H1 (cell line): ENCODE measurements around the gene CTNNBL1. TPM values are rescaled to one million over a fixed set of nuclear protein-coding genes. Genes with fewer than 3 reads are reported as not detected.

Source experiments
- CTCF ChIA-PET: fragments of 300-600 bp; sonication (Branson Sonifier 250); formaldehyde crosslinking; loops from one replicate; lab custom pipeline; 2021; ENCODE audit not compliant: partially characterized antibody; lab: Charles Lee
- POLR2A ChIA-PET: fragments of 300-600 bp; sonication (Branson Sonifier 250); formaldehyde crosslinking; loops from one replicate; lab custom pipeline; 2021; ENCODE audit warnings: inconsistent platforms; ENCODE audit not compliant: partially characterized antibody; lab: Charles Lee
- DNase-seq, 2 experiments: peaks; one replicate each; pipeline versions ENCODE4 v3.0.0 to v3.0.0-alpha.2; 2010 to 2022; ENCODE audit warnings: low spot score in 2 of 2, low read depth in 1 of 2, mixed read lengths in 1 of 2
- FAIRE-seq: peaks from 2 replicates; lab custom pipeline; 2011; peaks lifted over from hg19 to GRCh38; lab: Jason Lieb, UNC
- H2AFZ ChIP-seq: 2 replicates; pipeline ENCODE4 v1.8.1; 2012; ENCODE audit warnings: low read length, inconsistent platforms
- H2AK5ac ChIP-seq: 2 replicates; pipeline ENCODE4 v1.6.1; 2013; ENCODE audit warnings: low read depth, low read length
- H2BK120ac ChIP-seq: replicated peaks from 2 replicates; pipeline ENCODE3; 2013; ENCODE audit warnings: low read depth, low read length, inconsistent platforms
- H2BK12ac ChIP-seq: 2 replicates; pipeline ENCODE4 v1.6.1; 2013; ENCODE audit warnings: low read depth, low read length
- H2BK15ac ChIP-seq: 2 replicates; pipeline ENCODE4 v1.6.1; 2013; ENCODE audit warnings: low read length
- H2BK20ac ChIP-seq: 2 replicates; pipeline ENCODE4 v1.6.1; 2013; ENCODE audit warnings: low read length
- H2BK5ac ChIP-seq: 2 replicates; pipeline ENCODE4 v1.6.1; 2013; ENCODE audit warnings: low read depth, low read length
- H3K14ac ChIP-seq: 2 replicates; pipeline ENCODE4 v1.6.1; 2013; ENCODE audit warnings: inconsistent platforms; ENCODE audit not compliant: insufficient read length
- H3K18ac ChIP-seq: 2 replicates; pipeline ENCODE4 v1.6.1; 2013; ENCODE audit warnings: low read length; ENCODE audit errors: extremely low read depth
- H3K23ac ChIP-seq: 2 replicates; pipeline ENCODE4 v1.6.1; 2013; ENCODE audit warnings: inconsistent platforms; ENCODE audit not compliant: insufficient read length
- H3K23me2 ChIP-seq: 2 replicates; pipeline ENCODE4 v1.6.1; 2013; ENCODE audit warnings: low read depth, low read length
- H3K27ac ChIP-seq: 2 replicates; pipeline ENCODE4 v1.6.1; 2011; ENCODE audit warnings: low read depth, low read length, inconsistent platforms
- H3K27me3 ChIP-seq, 4 experiments: replicated peaks in 1 of 4; 1 replicate in 1 of 4; 2 replicates in 3 of 4; pipeline versions ENCODE4 v1.6.1 to v1.8.1; 2011 to 2013; ENCODE audit warnings: low read length in 3 of 4, mild to moderate bottlenecking in 3 of 4, inconsistent platforms in 2 of 4, mixed read lengths in 2 of 4, moderate library complexity in 1 of 4; ENCODE audit not compliant: control insufficient read depth in 3 of 4, insufficient read depth in 3 of 4; ENCODE audit errors: extremely low read depth in 1 of 4
- H3K36me3 ChIP-seq, 4 experiments: 2 replicates each; pipeline versions ENCODE4 v1.6.1 to v1.8.1; 2011 to 2013; ENCODE audit warnings: mild to moderate bottlenecking in 4 of 4, low read length in 3 of 4, moderate library complexity in 2 of 4, control low read depth in 1 of 4, inconsistent platforms in 1 of 4; ENCODE audit not compliant: insufficient read depth in 4 of 4, control insufficient read depth in 2 of 4
- H3K4ac ChIP-seq: replicated peaks from 2 replicates; pipeline ENCODE3; 2013; ENCODE audit warnings: low read length, low read depth, mixed read lengths, inconsistent platforms; ENCODE audit not compliant: insufficient read length
- H3K4me1 ChIP-seq, 4 experiments: replicated peaks in 1 of 4; 1 replicate in 1 of 4; 2 replicates in 3 of 4; pipeline versions ENCODE4 v1.6.1 to v1.8.1; 2011 to 2013; ENCODE audit warnings: low read length in 3 of 4, inconsistent platforms in 2 of 4, mixed read lengths in 1 of 4; ENCODE audit not compliant: insufficient read depth in 4 of 4, control insufficient read depth in 3 of 4
- H3K4me2 ChIP-seq, 2 experiments: 2 replicates each; pipeline versions ENCODE4 v1.6.1 to v1.8.1; 2011 to 2013; ENCODE audit warnings: low read depth in 2 of 2, low read length in 2 of 2, control low read depth in 1 of 2, inconsistent platforms in 1 of 2, mild to moderate bottlenecking in 1 of 2; ENCODE audit not compliant: insufficient read depth in 1 of 2
- H3K4me3 ChIP-seq, 4 experiments: fragments of 200-600, 300-600 bp in 1 of 4; sonication (generic), shearing (Covaris generic), sonication (Bioruptor Twin) in 1 of 4; 2 replicates each; pipeline versions ENCODE4 v1.5.1 to v1.8.1; 2011 to 2016; ENCODE audit warnings: low read length in 4 of 4, low read depth in 3 of 4, control low read depth in 2 of 4, inconsistent platforms in 2 of 4, mild to moderate bottlenecking in 2 of 4, mixed read lengths in 1 of 4, moderate library complexity in 1 of 4; ENCODE audit not compliant: insufficient read depth in 2 of 4; ENCODE audit errors: extremely low read depth in 1 of 4
- H3K56ac ChIP-seq: replicated peaks from 2 replicates; pipeline ENCODE3; 2013; ENCODE audit warnings: low read depth, mild to moderate bottlenecking, mixed read lengths, low read length, inconsistent platforms; ENCODE audit not compliant: insufficient read length
- H3K79me1 ChIP-seq: 2 replicates; pipeline ENCODE4 v1.6.1; 2013; ENCODE audit warnings: low read depth, low read length, control low read depth
- H3K79me2 ChIP-seq, 2 experiments: 2 replicates each; pipeline versions ENCODE4 v1.6.1 to v1.8.1; 2012 to 2013; ENCODE audit warnings: low read length in 2 of 2, mild to moderate bottlenecking in 2 of 2, inconsistent platforms in 1 of 2; ENCODE audit not compliant: insufficient read depth in 2 of 2, control insufficient read depth in 1 of 2
- H3K9ac ChIP-seq, 4 experiments: replicated peaks in 1 of 4; 1 replicate in 1 of 4; 2 replicates in 3 of 4; pipeline versions ENCODE4 v1.6.1 to v1.8.1; 2011 to 2013; ENCODE audit warnings: low read depth in 3 of 4, low read length in 3 of 4, control low read depth in 2 of 4, mild to moderate bottlenecking in 2 of 4, moderate library complexity in 2 of 4, inconsistent platforms in 1 of 4; ENCODE audit errors: extremely low read depth in 1 of 4
- H3K9me3 ChIP-seq, 2 experiments: 2 replicates each; pipeline versions ENCODE4 v1.6.1 to v1.8.1; 2012 to 2013; ENCODE audit warnings: mild to moderate bottlenecking in 2 of 2, moderate library complexity in 2 of 2, control low read depth in 1 of 2, inconsistent platforms in 1 of 2, low read depth in 1 of 2, low read length in 1 of 2, mixed read lengths in 1 of 2; ENCODE audit not compliant: insufficient read depth in 2 of 2
- H4K20me1 ChIP-seq, 2 experiments: replicated peaks in 1 of 2; 2 replicates each; pipeline versions ENCODE3 to v1.8.1; 2011 to 2013; ENCODE audit warnings: inconsistent platforms in 2 of 2, low read length in 2 of 2, mild to moderate bottlenecking in 1 of 2; ENCODE audit not compliant: insufficient read depth in 2 of 2, control insufficient read depth in 1 of 2
- H4K5ac ChIP-seq: 2 replicates; pipeline ENCODE4 v1.6.1; 2013; ENCODE audit warnings: low read length, low read depth, mixed read lengths, inconsistent platforms; ENCODE audit not compliant: insufficient read length
- H4K8ac ChIP-seq: 2 replicates; pipeline ENCODE4 v1.8.0; 2013; ENCODE audit warnings: mild to moderate bottlenecking, moderate library complexity, low read length, inconsistent platforms; ENCODE audit not compliant: insufficient read depth; ENCODE audit errors: extremely low read depth
- H4K91ac ChIP-seq: replicated peaks from 2 replicates; pipeline ENCODE3; 2013; ENCODE audit warnings: low read length, mixed read lengths, inconsistent platforms; ENCODE audit not compliant: insufficient read length
- CTCF ChIP-seq, 3 experiments: IDR thresholded peaks; 1 replicate in 2 of 3; 2 replicates in 1 of 3; pipeline versions ENCODE4 v1.5.1 to v1.6.1; 2011; ENCODE audit warnings: low read length in 3 of 3, mild to moderate bottlenecking in 3 of 3, inconsistent platforms in 2 of 3, low read depth in 1 of 3, moderate library complexity in 1 of 3; ENCODE audit not compliant: insufficient read depth in 1 of 3; ENCODE audit errors: control extremely low read depth in 1 of 3
- HDAC6 ChIP-seq: IDR thresholded peaks from one replicate; pipeline ENCODE4 v1.7.1; 2012; ENCODE audit warnings: low read depth, mild to moderate bottlenecking, inconsistent platforms, low read length, moderate library complexity
- MAX ChIP-seq: IDR thresholded peaks from 2 replicates; pipeline ENCODE4 v1.6.1; 2012; ENCODE audit warnings: inconsistent platforms
- NRF1 ChIP-seq: IDR thresholded peaks from 2 replicates; pipeline ENCODE4 v1.6.1; 2011; ENCODE audit warnings: mild to moderate bottlenecking, low read depth, low read length, improper control_type of control experiment
- RAD21 ChIP-seq, 2 experiments: IDR thresholded peaks in 1 of 2; conservative IDR thresholded peaks in 1 of 2; 2 replicates each; pipeline ENCODE4 v1.6.1; 2011; ENCODE audit warnings: low read depth in 2 of 2, low read length in 2 of 2, improper control_type of control experiment in 1 of 2, inconsistent platforms in 1 of 2, mild to moderate bottlenecking in 1 of 2, moderate library complexity in 1 of 2
- RNF2 ChIP-seq: fragments of 200-900, 300-1000 bp; sonication (generic); IDR thresholded peaks from 2 replicates; pipeline ENCODE4 v1.7.1; 2016; ENCODE audit warnings: borderline replicate concordance, low read depth, mild to moderate bottlenecking, antibody characterized with exemption, low read length; ENCODE audit not compliant: poor library complexity, severe bottlenecking; ENCODE audit errors: missing control alignments
- SIX5 ChIP-seq: IDR thresholded peaks from 2 replicates; pipeline ENCODE4 v1.6.1; 2011; ENCODE audit warnings: mild to moderate bottlenecking, low read depth, low read length
- YY1 ChIP-seq: IDR thresholded peaks from 2 replicates; pipeline ENCODE4 v1.6.1; 2011; ENCODE audit warnings: low read depth, mild to moderate bottlenecking, low read length
- WGBS, 2 experiments: shearing (Covaris generic) in 1 of 2; methylation state at CpG; one replicate each; pipeline versions ENCODE4 v1.1.6 to v1.1.7; 2013 to 2015; ENCODE audit warnings: low lambda C conversion rate in 2 of 2, mixed read lengths in 2 of 2, inconsistent platforms in 1 of 2, low coverage in 1 of 2, missing lambda C conversion rate in 1 of 2; ENCODE audit not compliant: insufficient replicate concordance in 2 of 2, insufficient coverage in 1 of 2, insufficient read length in 1 of 2; ENCODE audit errors: extremely low coverage in 1 of 2, missing lambda C conversion rate in 1 of 2; 5-methylcytosine and 5-hydroxymethylcytosine counted together
- polyA plus RNA-seq, 7 experiments: library from polyadenylated mRNA; depleted of rRNA in 3 of 7; stranded (reverse) in 5 of 7; unstranded in 2 of 7; fragments of >200 nt in 5 of 7; fragments of 200-250 nt in 2 of 7; gene quantifications; 1 replicate in 5 of 7; 2 replicates in 1 of 7; 4 replicates in 1 of 7; pipeline versions ENCODE4 v1.2.1 to v1.2.3, GENCODE V29; 2011 to 2013; ENCODE audit warnings: missing spikeins in 2 of 7, mixed read lengths in 2 of 7
- total RNA-seq: library from RNA; stranded (reverse); fragmentation: NEBNext Ultra II Directional; extraction: Animal tissue kit (Norgen Biotek cat#: 25700); gene quantifications from 2 replicates; pipeline ENCODE4 v1.2.1, GENCODE V29; 2021

Gene CTNNBL1
- total and polyA plus RNA-seq, 2 of the 8 experiments (the other 6 are each of a cell fraction or from before 2014, with no cell fraction given): 19.6 to 81.6 TPM

GRCh38 chr20:37777012-37777950 is 83.5 kb downstream of the CTNNBL1 start:
- 89% methylated on average over 8 of the region's 8 CpGs; no CpG with 5 or more reads in 1 of the 2 experiments for WGBS, 2 experiments
- CTCF ChIA-PET: interaction anchor here (0.9 to 1.2 kb wide), 6 partner anchors 10 to 398 kb away, joined by 3 read pairs; no protein-coding TSS in a partner anchor
- TF ChIP-seq HDAC6 (no peak), YY1 (no peak), MAX (no peak), SIX5 (no peak), NRF1 (no peak), CTCF (IDR thresholded peaks at IDR 0.05; ENCODE audit: control extremely low read depth in 1 of 3, insufficient read depth in 1 of 3, low read depth in 1 of 3, low read length in 3 of 3) (no peak), RAD21 (IDR thresholded peaks at IDR 0.05 in 1 of 2, conservative IDR thresholded peaks at IDR 0.05 in 1 of 2; ENCODE audit: low read depth in 2 of 2, low read length in 2 of 2) (no peak), RNF2 (no peak)

More at GRCh38 chr20:37777012-37777950, 83.5 kb downstream of the CTNNBL1 start:
- Histone ChIP-seq H2BK120ac (no peak overlapping the region), H4K91ac (no peak overlapping the region), H3K9me3 (no peaks in the 10 kb centered on the region), H3K56ac (no peak overlapping the region), H3K23me2 (no peaks in the 10 kb centered on the region), H3K23ac (no peak overlapping the region), H3K27ac (no peak overlapping the region), H2AFZ (no peak overlapping the region), H3K18ac (no peak overlapping the region), H3K79me2 (no peaks in the 10 kb centered on the region), H3K14ac (no peak overlapping the region), H2AK5ac (no peak overlapping the region), H3K4me3 (no peak overlapping the region), H3K9ac (no peak overlapping the region), H4K5ac (no peak overlapping the region), H4K8ac (no peak overlapping the region), H3K4me1 (no peaks in the 10 kb centered on the region), H3K4me2 (no peak overlapping the region), H2BK15ac (no peak overlapping the region), H4K20me1 (no peaks in the 10 kb centered on the region), H3K36me3 (no peaks in the 10 kb centered on the region; a peak in 3 of 8 replicates), H3K79me1 (no peaks in the 10 kb centered on the region), H2BK5ac (no peak overlapping the region), H2BK20ac (no peak overlapping the region), H2BK12ac (no peak overlapping the region), H3K27me3 (no peaks in the 10 kb centered on the region), H3K4ac (no peak overlapping the region)
- no peak for FAIRE-seq
- POLR2A ChIA-PET: no interaction called here
- DNase-seq: no peak
